DND-41 (cell line): ENCODE results near the gene DTX2.
"Not testable (repeated sequence)": the region's sequence is repeated elsewhere in the genome, so short reads cannot be mapped to it uniquely, and the experiment has no call there.

ENCODE experiments used
- ATAC-seq: fragments of 200-7000 bp; cut with Tn5 transposase; 3 replicates; pipeline ENCODE4 v1.9.1; 2021; ENCODE audit warnings: low read depth; ENCODE audit not compliant: insufficient read depth
- DNase-seq: peaks from one replicate; pipeline ENCODE4 v3.0.0-alpha.2; 2020
- H2AFZ ChIP-seq: 2 replicates; pipeline ENCODE4 v1.6.0; 2012; ENCODE audit warnings: low read depth, low read length
- H3K27ac ChIP-seq: 2 replicates; pipeline ENCODE4 v1.5.1; 2012; ENCODE audit warnings: low read length, inconsistent platforms
- H3K27me3 ChIP-seq: fragments of 200-600 bp; sonication (generic); 2 replicates; pipeline ENCODE4 v1.6.0; 2012; ENCODE audit warnings: low read length, mild to moderate bottlenecking, inconsistent platforms; ENCODE audit not compliant: insufficient read depth, poor library complexity
- H3K36me3 ChIP-seq: 2 replicates; pipeline ENCODE4 v1.5.1; 2012; ENCODE audit warnings: low read length, inconsistent platforms; ENCODE audit not compliant: insufficient read depth
- H3K4me1 ChIP-seq: 2 replicates; pipeline ENCODE4 v1.5.1; 2012; ENCODE audit warnings: mild to moderate bottlenecking, low read length; ENCODE audit not compliant: insufficient read depth
- H3K4me2 ChIP-seq: 2 replicates; pipeline ENCODE4 v1.6.0; 2012; ENCODE audit warnings: mild to moderate bottlenecking, moderate library complexity, low read length, inconsistent platforms; ENCODE audit not compliant: insufficient read depth
- H3K4me3 ChIP-seq, 2 experiments: fragments of 200-600 bp in 1 of 2; shearing (Covaris generic) in 1 of 2; 2 replicates each; pipeline ENCODE4 v1.5.1; 2012 to 2016; ENCODE audit warnings: inconsistent platforms in 2 of 2, low read length in 2 of 2, mild to moderate bottlenecking in 2 of 2, low read depth in 1 of 2, moderate library complexity in 1 of 2
- H3K79me2 ChIP-seq: 2 replicates; pipeline ENCODE4 v1.6.0; 2012; ENCODE audit warnings: low read length, inconsistent platforms; ENCODE audit not compliant: insufficient read depth
- H3K9ac ChIP-seq: 2 replicates; pipeline ENCODE4 v1.6.0; 2012; ENCODE audit warnings: low read depth, mild to moderate bottlenecking, inconsistent platforms, low read length, moderate library complexity
- H3K9me3 ChIP-seq: 2 replicates; pipeline ENCODE4 v1.5.1; 2012; ENCODE audit warnings: low read length, moderate library complexity, mild to moderate bottlenecking, inconsistent platforms; ENCODE audit not compliant: insufficient read depth, severe bottlenecking
- H4K20me1 ChIP-seq: 2 replicates; pipeline ENCODE4 v1.6.0; 2012; ENCODE audit warnings: low read length; ENCODE audit not compliant: insufficient read depth

Gene DTX2

GRCh38 chr7:76485822-76486610 lies 24.5 kb downstream of the DTX2 start:
- H4K20me1 ChIP-seq, H2AFZ ChIP-seq, H3K79me2 ChIP-seq, H3K27me3 ChIP-seq, H3K36me3 ChIP-seq, H3K9me3 ChIP-seq: not testable (repeated sequence)
- Histone ChIP-seq H3K4me1 (peaks cover 11% of the 10 kb centered on the region), H3K27ac (peak overlapping the region; percentile 76), H3K4me2 (peak overlapping the region; percentile 52; the same call in 1 of the 2 replicates), H3K4me3 (0 out of 4 replicates have a peak overlapping the region, but pooled peaks of 1 of the 2 experiments have one; percentile 38), H3K9ac (peak overlapping the region; percentile 46)
- DNase-seq, result peak; percentile 33
- peak; percentile 43; the same call in 2 of the 3 replicates for ATAC-seq

GRCh38 chr7:76486618-76487017 lies 25.1 kb downstream of the DTX2 start:
- H2AFZ ChIP-seq, H3K9me3 ChIP-seq, H3K27ac ChIP-seq, H3K4me2 ChIP-seq, H3K27me3 ChIP-seq, H3K79me2 ChIP-seq, H4K20me1 ChIP-seq, H3K4me3 ChIP-seq, H3K9ac ChIP-seq, H3K36me3 ChIP-seq: not testable (repeated sequence)
- ATAC-seq, result peak; percentile 96
- peaks cover 11% of the 10 kb centered on the region for H3K4me1 ChIP-seq
- DNase-seq, result peak; percentile 84

GRCh38 chr7:76487969-76488368 lies 26.5 kb downstream of the DTX2 start:
- H3K4me3 ChIP-seq, H4K20me1 ChIP-seq, H2AFZ ChIP-seq, H3K9me3 ChIP-seq, H3K36me3 ChIP-seq, DNase-seq, H3K27ac ChIP-seq, ATAC-seq, H3K27me3 ChIP-seq, H3K79me2 ChIP-seq, H3K9ac ChIP-seq, H3K4me2 ChIP-seq: not testable (repeated sequence)
- peaks cover 11% of the 10 kb centered on the region for H3K4me1 ChIP-seq

GRCh38 chr7:76492139-76492538 lies 30.6 kb downstream of the DTX2 start:
- not testable (repeated sequence) for DNase-seq, H3K9ac ChIP-seq, H3K4me1 ChIP-seq

GRCh38 chr7:76495717-76496116 lies 34.2 kb downstream of the DTX2 start:
- H4K20me1 ChIP-seq, H3K4me2 ChIP-seq, H3K9me3 ChIP-seq, H3K4me1 ChIP-seq, H3K9ac ChIP-seq, H3K36me3 ChIP-seq, H2AFZ ChIP-seq, H3K27me3 ChIP-seq, ATAC-seq, H3K79me2 ChIP-seq, DNase-seq, H3K27ac ChIP-seq, H3K4me3 ChIP-seq: not testable (repeated sequence)

More at GRCh38 chr7:76492139-76492538, 30.6 kb downstream of the DTX2 start:
- not testable (repeated sequence) for H3K36me3 ChIP-seq, H3K4me2 ChIP-seq, H3K27me3 ChIP-seq, H3K27ac ChIP-seq, H3K9me3 ChIP-seq, H4K20me1 ChIP-seq, H2AFZ ChIP-seq, H3K79me2 ChIP-seq, ATAC-seq, H3K4me3 ChIP-seq

GRCh38 chr7:76497918-76498582 lies 36.5 kb downstream of the DTX2 start:
- H3K4me3 ChIP-seq, DNase-seq, H4K20me1 ChIP-seq, H3K4me2 ChIP-seq, H3K79me2 ChIP-seq, H3K27me3 ChIP-seq, H3K9me3 ChIP-seq, H3K27ac ChIP-seq, H3K9ac ChIP-seq, H3K36me3 ChIP-seq, H2AFZ ChIP-seq, H3K4me1 ChIP-seq, ATAC-seq: not testable (repeated sequence)

- H4K20me1 ChIP-seq, H3K4me1 ChIP-seq, H3K4me3 ChIP-seq, H3K27ac ChIP-seq, H3K4me2 ChIP-seq, H3K9me3 ChIP-seq, DNase-seq, H2AFZ ChIP-seq, H3K79me2 ChIP-seq, H3K27me3 ChIP-seq, H3K9ac ChIP-seq, H3K36me3 ChIP-seq, ATAC-seq: not testable (repeated sequence)
These were observed 37.2 kb downstream of the DTX2 start for GRCh38 chr7:76498583-76499200.
